CD4-positive, alpha-beta T cell (primary cell): ENCODE measurements around the gene C2CD4C. TPM values are rescaled to one million over a fixed set of nuclear protein-coding genes. Genes with fewer than 3 reads are reported as not detected.

Source experiments
- ATAC-seq: fragments of 200-7000 bp; cut with Tn5 transposase; one replicate; pipeline ENCODE4 v1.10.0; 2022; ENCODE audit warnings: mild to moderate bottlenecking; ENCODE audit not compliant: poor library complexity
- CTCF ChIA-PET: fragments of 350-600 bp; sonication (Branson Sonifier 250); formaldehyde crosslinking; loops from one replicate; lab custom pipeline; 2021; ENCODE audit warnings: antibody characterized with exemption, inconsistent platforms; lab: Charles Lee
- POLR2A ChIA-PET: fragments of 350-600 bp; sonication (Branson Sonifier 250); formaldehyde crosslinking; loops from one replicate; lab custom pipeline; 2021; ENCODE audit warnings: antibody characterized with exemption, inconsistent platforms; lab: Charles Lee
- DNase-seq, 14 experiments: peaks; one replicate each; pipeline ENCODE4 v3.0.0-alpha.2; 2013 to 2020; ENCODE audit warnings: mixed read lengths in 2 of 14
- H3K27ac ChIP-seq, 2 donors: one replicate each; pipeline versions ENCODE4 v1.5.1 to v1.7.0; 2013; ENCODE audit warnings: low read length in 2 of 2, low read depth in 1 of 2, mild to moderate bottlenecking in 1 of 2
- H3K27me3 ChIP-seq, 2 experiments: 1 replicate in 1 of 2; 2 replicates in 1 of 2; pipeline versions ENCODE4 v1.6.1 to v1.7.0; 2013; ENCODE audit warnings: low read length in 2 of 2, control low read depth in 1 of 2, mild to moderate bottlenecking in 1 of 2, moderate library complexity in 1 of 2; ENCODE audit not compliant: insufficient read depth in 2 of 2, control insufficient read depth in 1 of 2
- H3K36me3 ChIP-seq: one replicate; pipeline ENCODE4 v1.6.1; 2013; ENCODE audit warnings: low read length, control low read depth; ENCODE audit not compliant: insufficient read depth
- H3K4me1 ChIP-seq: one replicate; pipeline ENCODE4 v1.6.1; 2013; ENCODE audit warnings: low read length, control low read depth; ENCODE audit not compliant: insufficient read depth
- H3K4me3 ChIP-seq: one replicate; pipeline ENCODE4 v1.5.1; 2013; ENCODE audit warnings: mild to moderate bottlenecking, low read length, moderate library complexity
- H3K9me3 ChIP-seq, 2 experiments: 1 replicate in 1 of 2; 2 replicates in 1 of 2; pipeline versions ENCODE4 v1.6.1 to v1.7.0; 2013; ENCODE audit warnings: low read length in 2 of 2, mild to moderate bottlenecking in 2 of 2, control low read depth in 1 of 2, moderate library complexity in 1 of 2; ENCODE audit not compliant: control insufficient read depth in 1 of 2, insufficient read depth in 1 of 2
- H3K27ac Mint-ChIP-seq: one replicate; pipeline ENCODE4 v1.8.0; 2020; ENCODE audit warnings: mixed read lengths
- H3K27me3 Mint-ChIP-seq: one replicate; pipeline ENCODE4 v1.8.0; 2021; ENCODE audit warnings: mixed read lengths
- H3K36me3 Mint-ChIP-seq: one replicate; pipeline ENCODE4 v1.8.0; 2021; ENCODE audit warnings: low read depth, mixed read lengths
- H3K4me1 Mint-ChIP-seq: one replicate; pipeline ENCODE4 v1.8.0; 2021; ENCODE audit warnings: low read depth, mixed read lengths
- H3K4me3 Mint-ChIP-seq: one replicate; pipeline ENCODE4 v1.8.0; 2020; ENCODE audit warnings: mild to moderate bottlenecking, mixed read lengths
- H3K9me3 Mint-ChIP-seq: one replicate; pipeline ENCODE4 v1.8.0; 2020; ENCODE audit warnings: mixed read lengths
- intact Hi-C, 2 experiments: fragments of 100-400 bp; cut with DNase I in 1 of 2; cut with micrococcal nuclease in 1 of 2; formaldehyde crosslinking; loops; one replicate each; pipeline versions ENCODE4 v1.15.1 to v1.9.0; 2023 to 2025; cut with DNase I, micrococcal nuclease
- total RNA-seq, 174 experiments: library from RNA in 2 of 174; stranded (reverse) in 2 of 174; gene quantifications; one replicate each; pipeline ENCODE4 v1.2.3 and lab custom pipeline; 2021 to 2026
- TF ChIP-seq, protein P1 (sequence below): fragments of 200-600 bp; IDR thresholded peaks from one replicate; pipeline ENCODE4 v1.8.0; 2022; ENCODE audit warnings: antibody characterized with exemption, mild to moderate bottlenecking

C2CD4C gene
- total RNA-seq, 2 experiments from 2014 or later = not detected

DNA sequence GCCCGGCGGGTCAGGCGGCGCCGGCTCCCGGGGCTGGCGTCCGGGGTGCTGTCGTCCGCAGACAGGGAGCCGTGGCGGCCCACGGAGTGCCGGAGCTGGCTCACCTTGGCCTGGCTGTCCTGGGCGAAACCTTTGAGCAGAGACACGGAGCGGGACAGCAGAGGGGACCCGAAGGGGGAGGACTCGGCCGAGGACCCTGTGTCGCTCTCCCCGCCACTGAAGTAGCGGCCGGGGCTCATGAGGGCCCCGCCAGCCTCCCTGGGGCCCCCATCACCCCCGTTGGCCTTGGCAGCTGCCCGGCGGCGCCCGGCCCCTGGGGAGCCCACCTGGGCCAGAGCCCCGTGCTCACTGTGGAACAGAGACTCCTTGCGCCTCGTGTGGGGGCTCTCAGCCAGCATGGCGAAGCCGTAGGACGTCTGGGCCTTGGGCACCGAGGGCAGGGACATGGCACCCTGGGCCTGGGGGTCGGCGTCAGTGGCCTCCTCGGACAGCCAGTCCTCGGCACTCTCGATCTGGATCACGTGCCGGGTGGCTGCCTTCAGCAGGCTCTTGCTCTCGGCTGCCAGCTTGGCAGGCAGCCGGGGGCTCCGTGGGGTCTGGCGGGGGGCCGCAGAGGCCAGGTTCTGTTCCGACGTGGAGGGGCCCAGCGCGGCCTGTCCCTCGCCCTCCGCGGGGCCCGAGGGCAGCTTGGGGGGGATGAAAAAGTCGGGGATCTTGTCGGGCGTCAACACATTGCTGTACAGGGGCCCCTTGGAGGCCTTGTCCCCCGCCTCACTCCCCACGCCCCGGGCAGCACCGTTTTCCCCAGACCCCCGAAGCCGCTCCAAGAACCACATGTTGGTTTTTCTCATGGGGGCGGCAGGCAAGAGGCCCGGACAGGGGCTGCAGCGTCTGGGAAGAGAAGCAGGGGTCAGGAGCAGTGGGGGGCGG, 1.2 kb downstream of the C2CD4C start:
- DNase-seq = no peak
- TF ChIP-seq, protein P1, sequence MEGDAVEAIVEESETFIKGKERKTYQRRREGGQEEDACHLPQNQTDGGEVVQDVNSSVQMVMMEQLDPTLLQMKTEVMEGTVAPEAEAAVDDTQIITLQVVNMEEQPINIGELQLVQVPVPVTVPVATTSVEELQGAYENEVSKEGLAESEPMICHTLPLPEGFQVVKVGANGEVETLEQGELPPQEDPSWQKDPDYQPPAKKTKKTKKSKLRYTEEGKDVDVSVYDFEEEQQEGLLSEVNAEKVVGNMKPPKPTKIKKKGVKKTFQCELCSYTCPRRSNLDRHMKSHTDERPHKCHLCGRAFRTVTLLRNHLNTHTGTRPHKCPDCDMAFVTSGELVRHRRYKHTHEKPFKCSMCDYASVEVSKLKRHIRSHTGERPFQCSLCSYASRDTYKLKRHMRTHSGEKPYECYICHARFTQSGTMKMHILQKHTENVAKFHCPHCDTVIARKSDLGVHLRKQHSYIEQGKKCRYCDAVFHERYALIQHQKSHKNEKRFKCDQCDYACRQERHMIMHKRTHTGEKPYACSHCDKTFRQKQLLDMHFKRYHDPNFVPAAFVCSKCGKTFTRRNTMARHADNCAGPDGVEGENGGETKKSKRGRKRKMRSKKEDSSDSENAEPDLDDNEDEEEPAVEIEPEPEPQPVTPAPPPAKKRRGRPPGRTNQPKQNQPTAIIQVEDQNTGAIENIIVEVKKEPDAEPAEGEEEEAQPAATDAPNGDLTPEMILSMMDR = no peak
- H3K27ac ChIP-seq = no peak overlapping the region
- peaks cover 0 to 27% of the 10 kb centered on the region in 2 experiments for H3K9me3 ChIP-seq
- peaks cover 23% of the 10 kb centered on the region for H3K4me1 ChIP-seq
- peaks cover 38 to 47% of the 10 kb centered on the region in 2 experiments for H3K27me3 ChIP-seq
- H3K27ac Mint-ChIP-seq = no peak overlapping the region
- no peaks in the 10 kb centered on the region for H3K36me3 ChIP-seq
- H3K36me3 Mint-ChIP-seq = no peaks in the 10 kb centered on the region
- no peak overlapping the region for H3K4me3 ChIP-seq
- H3K4me1 Mint-ChIP-seq = peaks cover 8% of the 10 kb centered on the region
- no peak overlapping the region for H3K4me3 Mint-ChIP-seq
- intact Hi-C loops = no loop called here
- CTCF ChIA-PET = interaction anchor here (2.9 kb wide), 1 partner anchor 103 kb away, joined by 8 read pairs; no protein-coding TSS in a partner anchor
- POLR2A ChIA-PET = no interaction called here
- H3K9me3 Mint-ChIP-seq = no peaks in the 10 kb centered on the region
- H3K27me3 Mint-ChIP-seq = peaks cover 31% of the 10 kb centered on the region
- ATAC-seq = no peak

DNA sequence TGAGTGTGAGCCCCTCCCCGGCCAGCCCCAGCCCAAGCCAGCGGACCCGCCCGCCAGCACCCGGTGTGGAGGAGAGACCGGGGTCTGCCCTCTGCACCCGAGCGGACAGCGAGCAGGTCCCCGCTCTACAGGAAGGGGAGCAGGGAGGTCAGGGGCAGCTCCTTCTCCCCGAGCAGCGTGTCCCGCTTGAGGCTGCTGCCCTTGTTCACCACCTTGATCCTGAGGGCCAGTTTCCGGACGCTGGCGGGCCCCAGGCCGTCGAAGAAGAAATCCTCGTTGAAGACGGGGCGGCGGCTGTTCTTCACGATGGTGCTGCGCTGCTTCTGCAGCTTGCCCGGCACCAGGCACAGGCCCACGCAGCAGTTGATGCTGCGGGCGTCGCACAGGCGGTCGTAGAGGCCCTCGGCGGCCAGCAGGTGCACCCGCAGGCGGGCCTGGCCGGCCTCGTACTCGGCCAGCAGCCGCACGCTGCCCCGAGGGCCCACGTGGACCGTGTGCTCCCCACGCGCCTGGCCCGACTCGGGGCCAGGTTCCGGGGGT, 1.9 kb downstream of the C2CD4C start:
- Mint-ChIP-seq H3K27ac (no peak overlapping the region), H3K4me3 (no peak overlapping the region), H3K4me1 (peaks cover 8% of the 10 kb centered on the region), H3K27me3 (peaks cover 33% of the 10 kb centered on the region), H3K36me3 (no peaks in the 10 kb centered on the region), H3K9me3 (no peaks in the 10 kb centered on the region)
- intact Hi-C loops = no loop called here
- no peak overlapping the region for H3K4me3 ChIP-seq
- CTCF ChIA-PET = no interaction called here
- no peak overlapping the region for H3K27ac ChIP-seq
- peaks cover 37 to 47% of the 10 kb centered on the region in 2 experiments for H3K27me3 ChIP-seq
- H3K9me3 ChIP-seq = peaks cover 0 to 25% of the 10 kb centered on the region in 2 experiments
- ATAC-seq (no peak), DNase-seq (no peak)
- TF ChIP-seq, protein P1 = no peak
- no peaks in the 10 kb centered on the region for H3K36me3 ChIP-seq
- peaks cover 23% of the 10 kb centered on the region for H3K4me1 ChIP-seq
- POLR2A ChIA-PET = no interaction called here

DNA sequence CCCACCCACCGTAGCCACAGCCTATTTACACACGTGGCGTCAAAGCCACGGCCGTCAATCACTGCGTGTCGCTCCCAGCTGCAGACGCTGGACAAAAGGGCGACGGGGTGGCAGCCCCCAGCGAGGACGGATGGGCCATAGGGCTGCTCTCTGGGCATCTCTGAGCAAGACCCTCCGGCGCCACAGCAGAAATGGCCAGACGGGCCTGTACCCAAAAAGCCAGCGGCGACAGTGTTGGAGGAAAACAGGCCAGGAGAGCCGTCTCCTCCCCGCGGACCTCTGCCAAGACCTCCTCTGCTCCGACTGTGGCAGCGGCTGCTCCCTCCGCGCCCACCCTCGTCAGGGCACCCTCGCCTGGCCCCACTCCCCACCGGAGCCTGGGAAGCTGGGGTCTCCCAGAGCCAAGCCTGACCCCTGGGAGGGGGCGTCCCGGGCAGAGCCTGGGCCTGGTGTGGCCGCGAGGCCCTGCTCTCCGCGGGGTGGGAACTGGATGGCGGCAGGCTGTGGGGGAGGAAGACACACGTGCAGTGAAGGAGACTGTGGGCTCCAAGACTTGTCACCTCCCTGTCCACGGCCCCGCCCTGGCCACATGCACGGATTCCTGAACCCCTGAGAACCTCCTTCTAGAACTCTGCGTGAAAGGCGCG, 2.7 kb downstream of the C2CD4C start:
- CTCF ChIA-PET = no interaction called here
- no peaks in the 10 kb centered on the region for H3K36me3 Mint-ChIP-seq

More for the DNA sequence above, 2.7 kb downstream of the C2CD4C start:
- H3K36me3 ChIP-seq = no peaks in the 10 kb centered on the region
- intact Hi-C loops = no loop called here
- H3K4me3 ChIP-seq = no peak overlapping the region
- peaks cover 23% of the 10 kb centered on the region for H3K4me1 ChIP-seq
- Mint-ChIP-seq H3K4me3 (peak overlapping the region; percentile 7), H3K27me3 (peaks cover 30% of the 10 kb centered on the region), H3K27ac (no peak overlapping the region), H3K9me3 (no peaks in the 10 kb centered on the region), H3K4me1 (peaks cover 8% of the 10 kb centered on the region)
- TF ChIP-seq, protein P1 = no peak
- H3K9me3 ChIP-seq = peaks cover 0 to 18% of the 10 kb centered on the region in 2 experiments
- H3K27me3 ChIP-seq = peaks cover 31 to 47% of the 10 kb centered on the region in 2 experiments
- H3K27ac ChIP-seq = no peak overlapping the region
- DNase-seq (no peak), ATAC-seq (no peak)
- POLR2A ChIA-PET = no interaction called here
